ENCODE results near the gene KLHDC7B.

Gene KLHDC7B

GRCh38 chr22:50546326-50547262 lies 895 bp downstream of the KLHDC7B start:
- no peak for TF ChIP-seq CTCF (conservative IDR thresholded peaks at IDR 0.05; ENCODE audit: low read length)
- no peak for DNase-seq (ENCODE audit: low read depth)
- H3K4me3 ChIP-seq (ENCODE audit: low read length): no peak overlapping the region

- H3K4me3 ChIP-seq (ENCODE audit: low read length): no peak overlapping the region
- DNase-seq (ENCODE audit: low read depth): no peak
- TF ChIP-seq CTCF (conservative IDR thresholded peaks at IDR 0.05; ENCODE audit: low read length): no peak
These were observed 1.7 kb downstream of the KLHDC7B start for GRCh38 chr22:50547263-50547985.

GRCh38 chr22:50548040-50548920 lies 2.6 kb downstream of the KLHDC7B start:
- DNase-seq (ENCODE audit: low read depth): no peak
- TF ChIP-seq CTCF (conservative IDR thresholded peaks at IDR 0.05; ENCODE audit: low read length): no peak
- no peak overlapping the region for H3K4me3 ChIP-seq (ENCODE audit: low read length)

GRCh38 chr22:50548921-50549790 lies 3.5 kb downstream of the KLHDC7B start:
- DNase-seq (ENCODE audit: low read depth): no peak
- no peak for TF ChIP-seq CTCF (conservative IDR thresholded peaks at IDR 0.05; ENCODE audit: low read length)
- H3K4me3 ChIP-seq (ENCODE audit: low read length): no peak overlapping the region

GRCh38 chr22:50550395-50550794 lies 4.7 kb downstream of the KLHDC7B start:
- H3K4me3 ChIP-seq (ENCODE audit: low read length): no peak overlapping the region
- no peak for TF ChIP-seq CTCF (conservative IDR thresholded peaks at IDR 0.05; ENCODE audit: low read length)
- DNase-seq (ENCODE audit: low read depth): no peak

- no peak for TF ChIP-seq CTCF (conservative IDR thresholded peaks at IDR 0.05; ENCODE audit: low read length)
- H3K4me3 ChIP-seq (ENCODE audit: low read length): no peak overlapping the region
- no peak for DNase-seq (ENCODE audit: low read depth)
These were observed 5.6 kb downstream of the KLHDC7B start for GRCh38 chr22:50551160-50551752.
